B cell (primary cell): Measurements from ENCODE around the gene OR10G7. TPM values are rescaled to one million over a fixed set of nuclear protein-coding genes. Genes with fewer than 3 reads are reported as not detected.

Experiments
- ATAC-seq: fragments of 200-7000 bp; cut with Tn5 transposase; one replicate; pipeline ENCODE4 v1.10.0; 2021; ENCODE audit warnings: low read depth, mild to moderate bottlenecking, moderate number of reproducible peaks, moderate library complexity
- CTCF ChIA-PET: fragments of 350-600 bp; sonication (Branson Sonifier 250); formaldehyde crosslinking; loops from one replicate; lab custom pipeline; 2021; ENCODE audit warnings: antibody characterized with exemption, inconsistent platforms; lab: Charles Lee
- POLR2A ChIA-PET: fragments of 350-600 bp; sonication (Branson Sonifier 250); formaldehyde crosslinking; loops from one replicate; lab custom pipeline; 2021; ENCODE audit warnings: antibody characterized with exemption; lab: Charles Lee
- DNase-seq: peaks from one replicate; pipeline ENCODE4 v3.0.0; 2013
- H2AFZ ChIP-seq: 2 replicates; pipeline ENCODE4 v1.6.1; 2012; ENCODE audit warnings: mild to moderate bottlenecking, low read depth, low read length; ENCODE audit not compliant: insufficient read depth, poor library complexity, severe bottlenecking
- H3K27ac ChIP-seq, 2 donors: 1 replicate in 1 of 2; 2 replicates in 1 of 2; pipeline ENCODE4 v1.5.1; 2012 to 2013; ENCODE audit warnings: low read length in 2 of 2, mild to moderate bottlenecking in 2 of 2, moderate library complexity in 1 of 2
- H3K27me3 ChIP-seq, 4 experiments: fragments of 200-600 bp in 1 of 4; sonication (generic) in 1 of 4; replicated peaks in 1 of 4; 1 replicate in 2 of 4; 2 replicates in 2 of 4; pipeline versions ENCODE4 v1.6.1 to v1.7.0; 2013 to 2016; ENCODE audit warnings: low read length in 3 of 4, mild to moderate bottlenecking in 2 of 4, mixed read lengths in 1 of 4, moderate library complexity in 1 of 4; ENCODE audit not compliant: insufficient read depth in 4 of 4, control insufficient read depth in 3 of 4; ENCODE audit errors: control extremely low read depth in 1 of 4
- H3K36me3 ChIP-seq, 2 experiments: replicated peaks in 1 of 2; 1 replicate in 1 of 2; 2 replicates in 1 of 2; pipeline versions ENCODE4 v1.6.1 to v1.7.1; 2013; ENCODE audit warnings: low read length in 1 of 2; ENCODE audit not compliant: insufficient read depth in 2 of 2, control insufficient read depth in 1 of 2; ENCODE audit errors: control extremely low read depth in 1 of 2, extremely low read depth in 1 of 2
- H3K4me1 ChIP-seq, 2 donors: fragments of 200-600 bp in 1 of 2; sonication (generic) in 1 of 2; 1 replicate in 1 of 2; 2 replicates in 1 of 2; pipeline versions ENCODE4 v1.5.1 to v1.6.1; 2013 to 2017; ENCODE audit warnings: low read length in 2 of 2; ENCODE audit not compliant: control insufficient read depth in 2 of 2, insufficient read depth in 2 of 2
- H3K4me2 ChIP-seq: replicated peaks from 2 replicates; pipeline ENCODE3; 2012; ENCODE audit warnings: mild to moderate bottlenecking, low read depth, low read length; ENCODE audit not compliant: poor library complexity, severe bottlenecking
- H3K4me3 ChIP-seq, 5 experiments: fragments of 200-600 bp in 1 of 5; sonication (generic) in 1 of 5; 1 replicate in 3 of 5; 2 replicates in 2 of 5; pipeline versions ENCODE4 v1.5.1 to v1.7.0; 2011 to 2016; ENCODE audit warnings: low read length in 4 of 5, mild to moderate bottlenecking in 4 of 5, low read depth in 2 of 5, control low read depth in 1 of 5, moderate library complexity in 1 of 5; ENCODE audit not compliant: insufficient read depth in 1 of 5; ENCODE audit errors: control extremely low read depth in 1 of 5, extremely low read depth in 1 of 5
- H3K79me2 ChIP-seq: fragments of 200-600 bp; sonication (generic); one replicate; pipeline ENCODE4 v1.6.0; 2016; ENCODE audit warnings: low read length; ENCODE audit not compliant: control insufficient read depth, insufficient read depth
- H3K9ac ChIP-seq: fragments of 200-600 bp; sonication (generic); 2 replicates; pipeline ENCODE4 v1.6.1; 2017; ENCODE audit warnings: mild to moderate bottlenecking, low read length, moderate library complexity
- H3K9me3 ChIP-seq, 3 donors: one replicate each; pipeline versions ENCODE4 v1.6.1 to v1.7.1; 2013; ENCODE audit warnings: low read length in 2 of 3; ENCODE audit not compliant: control insufficient read depth in 2 of 3, insufficient read depth in 1 of 3; ENCODE audit errors: control extremely low read depth in 1 of 3
- H4K20me1 ChIP-seq: 2 replicates; pipeline ENCODE4 v1.6.0; 2012; ENCODE audit warnings: mild to moderate bottlenecking, low read length; ENCODE audit not compliant: insufficient read depth, control insufficient read depth, poor library complexity, severe bottlenecking
- H3K27ac Mint-ChIP-seq: one replicate; pipeline ENCODE4 v1.8.0; 2021; ENCODE audit warnings: mixed read lengths
- H3K27me3 Mint-ChIP-seq: one replicate; pipeline ENCODE4 v1.8.0; 2021; ENCODE audit warnings: mixed read lengths
- H3K4me1 Mint-ChIP-seq: one replicate; pipeline ENCODE4 v1.8.0; 2021; ENCODE audit warnings: mixed read lengths
- H3K4me3 Mint-ChIP-seq: one replicate; pipeline ENCODE4 v1.8.0; 2021; ENCODE audit warnings: mixed read lengths
- H3K9me3 Mint-ChIP-seq: one replicate; pipeline ENCODE4 v1.8.0; 2022; ENCODE audit warnings: mixed read lengths; ENCODE audit not compliant: insufficient read depth
- CTCF ChIP-seq: fragments of 200-600 bp; IDR thresholded peaks from one replicate; pipeline ENCODE4 v1.8.0; 2022; ENCODE audit warnings: antibody characterized with exemption, mild to moderate bottlenecking
- EZH2 ChIP-seq: IDR thresholded peaks from 2 replicates; pipeline ENCODE4 v1.6.1; 2012; ENCODE audit warnings: borderline replicate concordance, low read depth, mild to moderate bottlenecking, moderate library complexity, low read length; ENCODE audit not compliant: insufficient read depth, poor library complexity, severe bottlenecking
- WGBS: methylation state at CpG from one replicate; pipeline ENCODE4 v1.1.5; 2013; ENCODE audit warnings: missing lambda C conversion rate; ENCODE audit not compliant: insufficient coverage; 5-methylcytosine and 5-hydroxymethylcytosine counted together
- intact Hi-C: fragments of 100-400 bp; cut with micrococcal nuclease; formaldehyde crosslinking; loops from one replicate; pipeline ENCODE4 v1.10.0; 2022
- polyA plus RNA-seq: library from polyadenylated mRNA; depleted of rRNA; stranded (reverse); fragments of >200 nt; gene quantifications from 2 replicates; pipeline ENCODE4 v1.2.3, GENCODE V29; 2012
- total RNA-seq, 2 donors: library from RNA; stranded (reverse); fragments of 120-200 nt in 1 of 2; gene quantifications; 1 replicate in 1 of 2; 2 replicates in 1 of 2; pipeline versions ENCODE4 v1.2.3 to v1.2.4, GENCODE V29; 2013 to 2022

OR10G7 gene
- total and polyA plus RNA-seq, 2 donors (not counting 1 experiment from before 2014, with no cell fraction given), result not detected

- no peak for ATAC-seq
- ChIA-PET POLR2A (no interaction called here), CTCF (no interaction called here)
- Mint-ChIP-seq H3K9me3 (no peaks in the 10 kb centered on the region), H3K4me3 (no peak overlapping the region), H3K4me1 (peaks cover 8% of the 10 kb centered on the region), H3K27ac (no peak overlapping the region), H3K27me3 (peaks cover 45% of the 10 kb centered on the region)
- Histone ChIP-seq H3K4me3 (no peak overlapping the region), H3K79me2 (no peaks in the 10 kb centered on the region), H2AFZ (no peak overlapping the region), H3K4me2 (no peak overlapping the region), H3K4me1 (peaks cover 11% of the 10 kb centered on the region in 2 donors), H3K27me3 (peaks cover 0 to 19% (median 6%) of the 10 kb centered on the region in 4 experiments), H4K20me1 (no peaks in the 10 kb centered on the region), H3K9me3 (peaks cover 0 to 7% (median 0%) of the 10 kb centered on the region in 3 donors), H3K9ac (no peak overlapping the region), H3K27ac (no peak overlapping the region), H3K36me3 (no peaks in the 10 kb centered on the region)
- no peak for DNase-seq
- TF ChIP-seq CTCF (peak; percentile 14), EZH2 (no peak)
- WGBS, result no CpG with 5 or more reads among the region's 1 CpG
- intact Hi-C loops, result no loop called here
Measured at GRCh38 chr11:124077266-124077665, 36.1 kb upstream of the OR10G7 start.

- ATAC-seq (peak; percentile 31), DNase-seq (peak; percentile 36)
- H3K27ac ChIP-seq, result no peak overlapping the region
- Mint-ChIP-seq H3K4me3 (peak overlapping the region; percentile 72), H3K4me1 (peaks cover 13% of the 10 kb centered on the region), H3K9me3 (no peaks in the 10 kb centered on the region), H3K27me3 (peaks cover 45% of the 10 kb centered on the region), H3K27ac (no peak overlapping the region)
- H3K4me1 ChIP-seq, result peaks cover 17 to 19% of the 10 kb centered on the region in 2 donors
- 23% methylated on average over 26 of the region's 36 CpGs for WGBS
- peak overlapping the region in 4 of 5 experiments; percentile 19 to 42 (median 38) for H3K4me3 ChIP-seq
- peak overlapping the region; percentile 61 for H2AFZ ChIP-seq
- H3K79me2 ChIP-seq, result no peaks in the 10 kb centered on the region
- TF ChIP-seq CTCF (no peak), EZH2 (no peak)
- intact Hi-C loops, result no loop called here
- peak overlapping the region; percentile 41 for H3K9ac ChIP-seq
- H3K4me2 ChIP-seq, result peak overlapping the region; percentile 66
- H3K36me3 ChIP-seq, result no peaks in the 10 kb centered on the region
- ChIA-PET CTCF (interaction anchor here (0.9 to 1.7 kb wide), 2 partner anchors 326 to 508 kb away, joined by 5 read pairs; no protein-coding TSS in a partner anchor), POLR2A (no interaction called here)
- H3K27me3 ChIP-seq, result peaks cover 0 to 19% (median 6%) of the 10 kb centered on the region in 4 experiments
- no peaks in the 10 kb centered on the region for H4K20me1 ChIP-seq
- H3K9me3 ChIP-seq, result peaks cover 0 to 7% (median 0%) of the 10 kb centered on the region in 3 donors
Measured at GRCh38 chr11:124075841-124076651, 34.9 kb upstream of the OR10G7 start.
